ENCODE data around the gene AUTS2. TPM values are rescaled to one million over a fixed set of nuclear protein-coding genes. Genes with fewer than 3 reads are reported as not detected.

Gene AUTS2
- total RNA-seq, 4 donors from 2014 or later = 29.8 to 114 (median 59.4) TPM

GRCh38 chr7:69693042-69693441 is 94.8 kb downstream of the AUTS2 start:
- DNase-seq = no peak
- no peaks in the 10 kb centered on the region for H3K27me3 ChIP-seq
- H3K36me3 ChIP-seq = no peaks in the 10 kb centered on the region
- 71 to 83% methylated on average over 1 of the region's 1 CpG for WGBS, 2 donors (ENCODE audit: low coverage in 1 of 2)
- no peak overlapping the region for H3K27ac ChIP-seq
- in situ Hi-C loops (cut with MboI; ENCODE audit: low pct_ligation_motif_present in 1 of 4, low pct_unique_long_range_greater_than_20kb in 1 of 4, low sequenced_read_pairs in 3 of 4) = no loop called here
- TF ChIP-seq CTCF (IDR thresholded peaks at IDR 0.05) = no peak
- no peak for TF ChIP-seq POLR2AphosphoS5 (IDR thresholded peaks at IDR 0.05)
- TF ChIP-seq POLR2A (IDR thresholded peaks at IDR 0.05) = no peak
- TF ChIP-seq EP300 (IDR thresholded peaks at IDR 0.05; ENCODE audit: low read depth) = no peak
- no peak overlapping the region for H3K4me3 ChIP-seq
- no peaks in the 10 kb centered on the region for H3K4me1 ChIP-seq
- no peaks in the 10 kb centered on the region for H3K9me3 ChIP-seq
- intact Hi-C loops (cut with DNase I; ENCODE audit: low total_unique reads) = no loop called here

GRCh38 chr7:69696054-69696591 is 97.8 kb downstream of the AUTS2 start:
- no peaks in the 10 kb centered on the region for H3K27me3 ChIP-seq
- intact Hi-C loops (cut with DNase I; ENCODE audit: low total_unique reads) = no loop called here
- in situ Hi-C loops (cut with MboI; ENCODE audit: low pct_ligation_motif_present in 1 of 4, low pct_unique_long_range_greater_than_20kb in 1 of 4, low sequenced_read_pairs in 3 of 4) = no loop called here
- 53 to 61% methylated on average over 5 to 7 of the region's 7 CpGs for WGBS, 2 donors (ENCODE audit: low coverage in 1 of 2)
- H3K36me3 ChIP-seq = no peaks in the 10 kb centered on the region
- no peaks in the 10 kb centered on the region for H3K9me3 ChIP-seq
- no peaks in the 10 kb centered on the region for H3K4me1 ChIP-seq
- H3K27ac ChIP-seq = no peak overlapping the region
- TF ChIP-seq POLR2A (IDR thresholded peaks at IDR 0.05) (no peak), POLR2AphosphoS5 (IDR thresholded peaks at IDR 0.05) (no peak), CTCF (IDR thresholded peaks at IDR 0.05) (no peak), EP300 (IDR thresholded peaks at IDR 0.05; ENCODE audit: low read depth) (no peak)
- H3K4me3 ChIP-seq = no peak overlapping the region
- no peak for DNase-seq

GRCh38 chr7:69696686-69697685 is 98.7 kb downstream of the AUTS2 start:
- Histone ChIP-seq H3K4me3 (no peak overlapping the region), H3K9me3 (no peaks in the 10 kb centered on the region), H3K36me3 (no peaks in the 10 kb centered on the region), H3K27ac (no peak overlapping the region), H3K27me3 (no peaks in the 10 kb centered on the region), H3K4me1 (no peaks in the 10 kb centered on the region)
- TF ChIP-seq POLR2AphosphoS5 (IDR thresholded peaks at IDR 0.05) (no peak), EP300 (IDR thresholded peaks at IDR 0.05; ENCODE audit: low read depth) (no peak), POLR2A (IDR thresholded peaks at IDR 0.05) (no peak), CTCF (IDR thresholded peaks at IDR 0.05) (no peak)
- intact Hi-C loops (cut with DNase I; ENCODE audit: low total_unique reads) = no loop called here
- DNase-seq = no peak
- 41 to 49% methylated on average over 4 to 5 of the region's 5 CpGs for WGBS, 2 donors (ENCODE audit: low coverage in 1 of 2)
- in situ Hi-C loops (cut with MboI; ENCODE audit: low pct_ligation_motif_present in 1 of 4, low pct_unique_long_range_greater_than_20kb in 1 of 4, low sequenced_read_pairs in 3 of 4) = no loop called here

- no peaks in the 10 kb centered on the region for H3K36me3 ChIP-seq
- no peaks in the 10 kb centered on the region for H3K27me3 ChIP-seq
- TF ChIP-seq POLR2A (IDR thresholded peaks at IDR 0.05) = no peak
- no peak for TF ChIP-seq CTCF (IDR thresholded peaks at IDR 0.05)
- no peak for TF ChIP-seq POLR2AphosphoS5 (IDR thresholded peaks at IDR 0.05)
- no peak for TF ChIP-seq EP300 (IDR thresholded peaks at IDR 0.05; ENCODE audit: low read depth)
- in situ Hi-C loops (cut with MboI; ENCODE audit: low pct_ligation_motif_present in 1 of 4, low pct_unique_long_range_greater_than_20kb in 1 of 4, low sequenced_read_pairs in 3 of 4) = no loop called here
- H3K4me1 ChIP-seq = peaks cover 0 to 4% (median 0%) of the 10 kb centered on the region in 4 donors
- H3K4me3 ChIP-seq = no peak overlapping the region
- no peak overlapping the region for H3K27ac ChIP-seq
- no peaks in the 10 kb centered on the region for H3K9me3 ChIP-seq
- 57 to 82% methylated on average over 5 of the region's 5 CpGs for WGBS, 2 donors (ENCODE audit: low coverage in 1 of 2)
- intact Hi-C loops (cut with DNase I; ENCODE audit: low total_unique reads) = no loop called here
- no peak for DNase-seq
Measured at GRCh38 chr7:69698109-69698825, 100.0 kb downstream of the AUTS2 start.
